Naive B cell (primary cell): ENCODE data around the gene VPS25. TPM values are rescaled to one million over a fixed set of nuclear protein-coding genes. Genes with fewer than 3 reads are reported as not detected.

Experiments
- ATAC-seq, 2 donors: fragments of 150-1000 bp; cut with Tn5 transposase; 2 replicates each; pipeline ENCODE4 v1.10.0; 2021; ENCODE audit warnings: low read depth in 2 of 2, mild to moderate bottlenecking in 2 of 2, moderate library complexity in 2 of 2
- DNase-seq: peaks from one replicate; pipeline ENCODE4 v3.0.0; 2022
- H3K27ac Mint-ChIP-seq, 6 donors: one replicate each; pipeline ENCODE4 v1.8.0; 2020 to 2022; ENCODE audit warnings: mild to moderate bottlenecking in 6 of 6, mixed read lengths in 6 of 6, moderate library complexity in 5 of 6, inconsistent platforms in 2 of 6
- H3K27me3 Mint-ChIP-seq, 3 donors: one replicate each; pipeline ENCODE4 v1.8.0; 2021 to 2022; ENCODE audit warnings: mixed read lengths in 3 of 3, mild to moderate bottlenecking in 1 of 3
- H3K36me3 Mint-ChIP-seq, 2 donors: one replicate each; pipeline ENCODE4 v1.8.0; 2020 to 2022; ENCODE audit warnings: mixed read lengths in 2 of 2, inconsistent platforms in 1 of 2, mild to moderate bottlenecking in 1 of 2
- H3K4me1 Mint-ChIP-seq, 3 donors: one replicate each; pipeline ENCODE4 v1.8.0; 2020 to 2022; ENCODE audit warnings: mixed read lengths in 3 of 3, inconsistent platforms in 1 of 3, mild to moderate bottlenecking in 1 of 3, moderate library complexity in 1 of 3
- H3K4me3 Mint-ChIP-seq, 8 donors: one replicate each; pipeline ENCODE4 v1.8.0; 2020 to 2022; ENCODE audit warnings: mild to moderate bottlenecking in 8 of 8, mixed read lengths in 8 of 8, moderate library complexity in 8 of 8, inconsistent platforms in 2 of 8
- H3K9me3 Mint-ChIP-seq, 7 donors: one replicate each; pipeline ENCODE4 v1.8.0; 2020 to 2022; ENCODE audit warnings: mixed read lengths in 7 of 7, mild to moderate bottlenecking in 5 of 7, inconsistent platforms in 2 of 7, moderate library complexity in 1 of 7
- polyA plus RNA-seq, 6 donors: library from polyadenylated mRNA; unstranded; fragments of 300-500 nt; fragmentation: Illumina TruSeq; gene quantifications; one replicate each; pipeline ENCODE4 v1.2.3, GENCODE V29; 2021; ENCODE audit warnings: low read depth in 6 of 6

Gene VPS25
- polyA plus RNA-seq, 6 donors from 2014 or later: 44.3 to 61.0 (median 56.5) TPM

DNA sequence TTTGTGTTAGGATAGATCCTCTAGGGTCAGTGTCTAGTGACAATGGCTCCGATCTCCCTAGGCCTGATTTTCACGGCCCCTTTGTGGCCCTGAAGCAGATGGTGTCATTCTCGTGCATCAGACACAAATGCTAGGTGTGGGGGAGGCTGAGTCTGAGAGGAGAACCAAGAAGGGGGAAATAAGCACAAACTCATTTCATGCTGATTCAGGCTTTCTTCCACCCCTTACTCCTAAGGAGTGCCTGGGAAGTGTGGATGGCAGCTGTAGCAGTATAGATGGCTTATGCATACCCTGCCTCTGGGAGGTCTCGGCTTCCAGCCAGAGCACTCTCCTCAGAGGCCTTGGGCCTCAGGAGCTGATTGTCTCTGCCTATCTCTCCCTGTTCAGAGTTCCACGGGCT, 5.3 kb downstream of the VPS25 start:
- ATAC-seq (no peak), DNase-seq (no peak)
- no peak overlapping the region for H3K4me3 Mint-ChIP-seq
- no peak overlapping the region for H3K27ac Mint-ChIP-seq
- H3K27me3 Mint-ChIP-seq: peaks cover 14 to 38% (median 30%) of the 10 kb centered on the region in 3 donors
- H3K9me3 Mint-ChIP-seq: peaks cover 0 to 2% (median 0%) of the 10 kb centered on the region in 7 donors
- peaks cover 21 to 41% (median 40%) of the 10 kb centered on the region in 3 donors for H3K4me1 Mint-ChIP-seq
- peaks cover 11 to 25% of the 10 kb centered on the region in 2 donors for H3K36me3 Mint-ChIP-seq

DNA sequence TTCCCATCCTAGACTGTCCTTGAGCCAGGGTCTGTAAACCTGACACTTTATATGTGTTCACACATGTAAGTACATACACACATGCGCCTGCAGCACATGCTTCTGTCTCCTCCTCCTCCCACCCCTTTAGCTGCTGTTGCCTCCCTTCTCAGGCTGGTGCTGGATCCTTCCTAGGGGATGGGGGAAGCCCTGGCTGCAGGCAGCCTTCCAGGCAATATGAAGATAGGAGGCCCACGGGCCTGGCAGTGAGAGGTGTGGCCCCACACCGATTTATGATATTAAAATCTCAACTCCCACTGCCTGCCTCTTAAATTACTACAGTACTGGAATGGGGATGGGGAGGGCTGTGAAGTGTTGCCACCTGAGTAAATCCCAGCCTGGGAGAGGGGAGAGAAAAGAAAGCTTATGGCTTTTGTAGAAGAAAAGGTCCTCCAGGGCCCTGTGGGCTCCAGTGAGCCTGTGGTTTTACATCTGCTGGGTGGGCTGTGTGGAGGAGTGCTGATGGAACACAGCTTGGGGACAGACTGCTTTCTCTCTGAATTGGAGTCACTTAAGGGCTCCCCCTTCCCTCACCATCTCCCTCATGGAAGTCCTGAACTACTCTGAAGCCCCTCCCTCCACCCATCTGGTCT, 6.2 kb downstream of the VPS25 start:
- H3K4me3 Mint-ChIP-seq: peak overlapping the region in 5 of 8 donors; percentile 19 to 76 (median 27)
- H3K9me3 Mint-ChIP-seq: peaks cover 0 to 2% (median 0%) of the 10 kb centered on the region in 7 donors
- H3K36me3 Mint-ChIP-seq: peaks cover 11 to 25% of the 10 kb centered on the region in 2 donors
- peaks cover 14 to 39% (median 38%) of the 10 kb centered on the region in 3 donors for H3K4me1 Mint-ChIP-seq
- DNase-seq (no peak), ATAC-seq (no peak)
- peaks cover 21 to 46% (median 39%) of the 10 kb centered on the region in 3 donors for H3K27me3 Mint-ChIP-seq
- H3K27ac Mint-ChIP-seq: peak overlapping the region in 3 of 6 donors; percentile 44 to 88 (median 51)

DNA sequence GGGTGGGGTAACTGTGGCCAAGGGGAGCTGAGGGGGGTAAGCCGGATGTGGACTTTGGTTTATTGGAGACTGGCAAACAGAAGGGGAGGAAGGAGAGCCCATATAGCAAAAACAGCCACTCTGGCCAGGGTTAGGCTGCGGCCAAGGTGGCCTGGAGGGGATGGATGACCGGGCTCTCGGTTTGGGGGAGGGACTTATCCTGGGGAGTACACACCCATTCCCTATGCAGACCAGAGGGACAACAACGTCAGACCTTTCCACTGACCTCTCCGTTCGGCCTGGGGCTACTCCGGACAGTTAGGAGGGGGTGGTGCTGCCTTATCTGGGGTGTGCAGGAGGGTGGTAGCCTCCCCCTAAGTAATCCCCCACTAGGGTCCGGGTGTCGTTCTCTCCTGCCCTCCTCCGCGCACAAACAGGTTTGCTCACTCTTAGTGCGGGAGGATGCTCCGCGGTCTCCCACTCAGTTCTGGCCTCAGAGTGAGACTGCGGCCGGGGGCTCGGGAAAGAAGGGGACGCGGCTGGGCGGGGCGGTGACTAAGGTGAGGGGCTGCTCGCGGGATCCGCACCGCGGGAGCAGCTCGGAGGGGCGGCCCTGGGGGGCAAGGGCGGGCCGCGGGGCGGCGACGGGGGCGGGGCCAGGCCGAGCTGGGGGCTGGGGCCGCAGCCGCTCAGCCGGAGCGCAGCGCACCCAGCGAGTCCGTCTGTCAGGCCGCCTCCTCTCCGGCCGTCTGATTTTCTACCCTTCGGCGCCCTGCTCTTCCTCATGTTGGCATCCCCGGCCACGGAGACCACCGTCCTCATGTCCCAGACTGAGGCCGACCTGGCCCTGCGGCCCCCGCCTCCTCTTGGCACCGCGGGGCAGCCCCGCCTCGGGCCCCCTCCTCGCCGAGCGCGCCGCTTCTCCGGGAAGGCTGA, 6.9 kb downstream of the VPS25 start, which contains the start of gene WNK4:
WNK4 (plus strand) TSS at position 675 of the 915 bp plus-strand sequence; CDS start at position 764, 89 bp downstream.
- H3K36me3 Mint-ChIP-seq: peaks cover 11 to 25% of the 10 kb centered on the region in 2 donors
- H3K4me1 Mint-ChIP-seq: peaks cover 19 to 44% (median 43%) of the 10 kb centered on the region in 3 donors
- ATAC-seq: peak in 1 of 2 donors; percentile 27
- peaks cover 27 to 54% (median 47%) of the 10 kb centered on the region in 3 donors for H3K27me3 Mint-ChIP-seq
- peak within 1 kb of the TSS in 3 of 6 donors; percentile 44 to 88 (median 51) for H3K27ac Mint-ChIP-seq
- no peak for DNase-seq
- H3K4me3 Mint-ChIP-seq: peak within 1 kb of the TSS; percentile 19 to 83 (median 60)
- peaks cover 0 to 2% (median 0%) of the 10 kb centered on the region in 7 donors for H3K9me3 Mint-ChIP-seq

DNA sequence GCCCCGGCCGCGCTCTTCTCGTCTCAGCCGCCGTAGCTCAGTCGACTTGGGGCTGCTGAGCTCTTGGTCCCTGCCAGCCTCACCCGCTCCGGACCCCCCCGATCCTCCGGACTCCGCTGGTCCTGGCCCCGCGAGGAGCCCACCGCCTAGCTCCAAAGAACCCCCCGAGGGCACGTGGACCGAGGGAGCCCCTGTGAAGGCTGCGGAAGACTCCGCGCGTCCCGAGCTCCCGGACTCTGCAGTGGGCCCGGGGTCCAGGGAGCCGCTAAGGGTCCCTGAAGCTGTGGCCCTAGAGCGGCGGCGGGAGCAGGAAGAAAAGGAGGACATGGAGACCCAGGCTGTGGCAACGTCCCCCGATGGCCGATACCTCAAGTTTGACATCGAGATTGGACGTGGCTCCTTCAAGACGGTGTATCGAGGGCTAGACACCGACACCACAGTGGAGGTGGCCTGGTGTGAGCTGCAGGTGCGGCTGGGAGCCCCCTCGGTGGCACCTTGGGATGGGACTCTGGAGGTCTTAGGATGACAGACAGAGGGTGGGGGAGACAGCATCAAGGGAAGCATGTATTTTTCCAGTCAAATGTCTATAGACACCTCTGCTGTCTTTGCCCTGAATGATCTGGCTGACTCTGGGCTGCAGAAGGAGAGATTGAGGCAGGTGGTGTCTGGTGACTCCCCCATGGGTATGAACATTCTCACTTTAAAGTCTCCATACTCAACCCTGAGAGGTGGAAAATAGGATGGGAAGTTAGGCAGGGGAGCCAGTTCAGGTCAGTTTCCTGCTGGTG, 7.8 kb downstream of the VPS25 start:
- Mint-ChIP-seq H3K36me3 (peaks cover 11 to 31% of the 10 kb centered on the region in 2 donors), H3K4me1 (peaks cover 26 to 44% (median 37%) of the 10 kb centered on the region in 3 donors), H3K27me3 (peaks cover 34 to 62% (median 55%) of the 10 kb centered on the region in 3 donors), H3K4me3 (peak overlapping the region in 7 of 8 donors; percentile 19 to 83 (median 60)), H3K27ac (no peak overlapping the region), H3K9me3 (peaks cover 0 to 4% (median 0%) of the 10 kb centered on the region in 7 donors)
- DNase-seq: no peak
- ATAC-seq: peak in 1 of 2 donors; percentile 34

DNA sequence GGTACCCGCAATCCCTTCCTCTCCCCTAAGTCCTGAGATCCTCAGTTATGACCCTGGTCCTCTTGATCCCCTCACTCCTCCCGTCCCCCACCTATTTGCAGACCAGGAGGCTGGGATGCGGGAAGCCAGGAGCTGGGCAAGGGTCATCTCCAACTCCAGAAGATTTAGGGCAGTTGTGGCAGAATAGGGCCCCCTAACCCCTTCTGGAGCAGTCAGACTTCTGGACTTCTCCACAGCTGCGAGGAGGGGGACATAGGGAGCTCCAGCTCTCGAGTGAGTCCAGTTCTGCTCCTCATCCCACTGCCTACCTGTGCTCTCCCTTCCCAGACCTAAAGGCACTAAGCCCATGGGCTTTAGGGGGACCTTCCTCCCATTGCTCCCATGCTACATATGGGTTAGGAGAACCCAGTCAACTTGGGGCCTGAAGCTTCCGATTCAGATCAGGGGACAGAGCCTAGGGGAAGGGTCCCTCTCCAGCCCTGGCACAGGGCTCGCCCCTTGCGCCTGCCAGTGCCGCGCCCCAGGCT, 8.5 kb downstream of the VPS25 start:
- Mint-ChIP-seq H3K27me3 (peaks cover 39 to 69% (median 60%) of the 10 kb centered on the region in 3 donors), H3K4me1 (peaks cover 26 to 44% (median 37%) of the 10 kb centered on the region in 3 donors), H3K36me3 (peaks cover 11 to 33% of the 10 kb centered on the region in 2 donors), H3K4me3 (peak overlapping the region in 2 of 8 donors; percentile 59 to 83), H3K9me3 (peaks cover 0 to 4% (median 0%) of the 10 kb centered on the region in 7 donors), H3K27ac (no peak overlapping the region)
- ATAC-seq (no peak), DNase-seq (no peak)

DNA sequence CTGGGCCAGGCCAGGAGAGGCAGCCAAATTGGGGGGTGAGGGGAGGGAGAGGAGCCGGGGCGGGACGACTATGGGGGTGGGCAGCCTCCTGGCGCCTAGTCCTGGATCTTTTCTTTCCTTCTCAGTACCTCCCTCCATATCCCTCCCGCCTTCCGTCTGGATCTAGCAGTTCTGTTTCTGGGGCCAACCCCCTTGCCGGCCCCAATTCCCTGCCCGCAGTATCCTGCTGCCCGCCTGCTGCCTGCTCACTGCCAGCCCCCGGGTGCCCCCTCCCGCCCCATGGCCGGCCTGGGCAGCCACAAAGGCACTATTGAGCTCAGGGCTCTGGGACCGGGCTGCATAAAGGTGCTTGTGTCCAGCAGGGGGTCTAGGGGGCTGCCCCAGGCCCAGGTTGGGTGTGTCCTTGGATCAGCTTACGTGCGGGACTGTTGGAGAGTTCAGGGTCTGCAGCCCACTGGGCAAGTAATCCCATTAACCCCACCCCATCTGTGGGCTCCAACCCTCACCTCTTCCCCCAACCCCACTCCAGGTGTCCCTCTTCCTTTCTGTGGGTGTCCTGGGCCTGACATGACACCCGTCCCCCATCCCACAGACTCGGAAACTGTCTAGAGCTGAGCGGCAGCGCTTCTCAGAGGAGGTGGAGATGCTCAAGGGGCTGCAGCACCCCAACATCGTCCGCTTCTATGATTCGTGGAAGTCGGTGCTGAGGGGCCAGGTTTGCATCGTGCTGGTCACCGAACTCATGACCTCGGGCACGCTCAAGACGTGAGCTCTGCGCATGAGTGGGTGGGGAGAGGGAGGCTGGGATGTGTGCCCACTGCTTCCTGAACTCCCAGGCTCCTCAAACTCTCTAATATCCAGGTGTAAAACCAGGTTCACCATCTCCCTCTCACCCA, 9.2 kb downstream of the VPS25 start:
- Mint-ChIP-seq H3K36me3 (peaks cover 11 to 33% of the 10 kb centered on the region in 2 donors), H3K9me3 (peaks cover 0 to 4% (median 0%) of the 10 kb centered on the region in 7 donors), H3K27ac (no peak overlapping the region), H3K4me3 (peak overlapping the region in 3 of 8 donors; percentile 32 to 69 (median 43)), H3K27me3 (peaks cover 46 to 76% (median 68%) of the 10 kb centered on the region in 3 donors), H3K4me1 (peaks cover 26 to 44% (median 37%) of the 10 kb centered on the region in 3 donors)
- ATAC-seq: no peak
- no peak for DNase-seq

DNA sequence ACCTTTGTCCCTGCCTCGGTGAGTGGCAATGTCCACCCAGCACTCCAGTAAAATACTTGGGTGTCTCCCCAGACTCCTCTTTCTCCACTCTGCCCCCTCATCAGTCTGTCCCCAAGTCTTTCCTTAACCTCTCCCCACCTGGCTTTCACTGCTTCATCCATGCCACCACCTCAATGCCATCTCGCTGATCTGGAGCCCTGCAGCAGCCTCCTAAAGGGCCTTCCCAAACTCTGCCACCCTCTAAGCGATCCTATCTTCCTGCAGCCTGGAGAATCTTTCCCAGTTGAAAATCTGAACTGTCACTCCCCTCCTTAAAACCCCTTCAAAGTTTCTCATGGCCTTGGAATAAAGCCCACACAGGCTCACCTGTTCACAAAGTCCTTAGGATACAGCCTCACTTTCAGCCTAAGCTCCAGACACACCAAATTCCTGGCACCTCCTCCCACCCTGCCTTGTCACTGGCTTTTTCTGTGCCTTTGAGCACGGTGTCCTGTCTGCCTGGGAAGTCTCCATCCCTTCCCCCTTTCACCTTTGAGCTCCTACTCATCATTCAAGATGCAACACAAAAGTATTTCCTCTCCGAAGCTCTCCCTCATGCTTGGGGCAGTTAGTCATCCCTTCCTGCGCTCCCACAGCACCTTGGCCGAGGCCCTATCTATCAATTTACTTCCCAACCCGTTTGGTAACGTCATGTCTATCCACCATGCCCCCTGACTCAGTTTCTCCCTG, 10.0 kb downstream of the VPS25 start:
- Mint-ChIP-seq H3K36me3 (peaks cover 11 to 34% of the 10 kb centered on the region in 2 donors), H3K4me3 (peak overlapping the region in 2 of 8 donors; percentile 32 to 43), H3K4me1 (peaks cover 30 to 44% (median 37%) of the 10 kb centered on the region in 3 donors), H3K27me3 (peaks cover 53 to 84% (median 76%) of the 10 kb centered on the region in 3 donors), H3K9me3 (peaks cover 0 to 4% (median 0%) of the 10 kb centered on the region in 7 donors), H3K27ac (peak overlapping the region in 2 of 6 donors; percentile 29 to 64)
- DNase-seq: no peak
- ATAC-seq: no peak

DNA sequence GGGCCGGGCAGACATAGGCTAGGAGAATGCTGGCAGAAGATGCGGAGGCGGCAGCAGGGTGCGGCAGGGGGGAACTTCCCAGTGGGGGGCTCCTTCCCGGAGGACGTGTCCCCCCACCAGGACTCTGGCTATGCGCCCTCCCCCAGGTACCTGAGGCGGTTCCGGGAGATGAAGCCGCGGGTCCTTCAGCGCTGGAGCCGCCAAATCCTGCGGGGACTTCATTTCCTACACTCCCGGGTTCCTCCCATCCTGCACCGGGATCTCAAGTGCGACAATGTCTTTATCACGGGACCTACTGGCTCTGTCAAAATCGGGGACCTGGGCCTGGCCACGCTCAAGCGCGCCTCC, 10.5 kb downstream of the VPS25 start:
- Mint-ChIP-seq H3K27ac (no peak overlapping the region), H3K4me1 (peaks cover 30 to 44% (median 37%) of the 10 kb centered on the region in 3 donors), H3K4me3 (no peak overlapping the region), H3K9me3 (peaks cover 0 to 4% (median 0%) of the 10 kb centered on the region in 7 donors), H3K36me3 (peaks cover 7 to 30% of the 10 kb centered on the region in 2 donors), H3K27me3 (peaks cover 57 to 88% (median 81%) of the 10 kb centered on the region in 3 donors)
- ATAC-seq (no peak), DNase-seq (no peak)

DNA sequence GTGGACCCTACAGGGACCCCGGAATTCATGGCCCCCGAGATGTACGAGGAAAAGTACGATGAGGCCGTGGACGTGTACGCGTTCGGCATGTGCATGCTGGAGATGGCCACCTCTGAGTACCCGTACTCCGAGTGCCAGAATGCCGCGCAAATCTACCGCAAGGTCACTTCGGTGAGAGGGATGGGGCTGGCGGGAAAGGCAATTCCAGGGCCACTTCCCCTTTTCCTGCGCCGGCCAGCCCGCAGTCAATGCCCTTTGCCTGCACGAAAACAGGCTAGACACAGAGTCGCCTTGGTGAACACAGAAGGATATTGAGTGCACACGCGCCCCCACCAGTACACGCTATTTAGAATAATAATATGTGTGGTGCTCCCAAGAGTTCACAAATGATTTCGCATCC, 11.2 kb downstream of the VPS25 start:
- DNase-seq (no peak), ATAC-seq (peak in 1 of 2 donors; percentile 6)
- H3K27me3 Mint-ChIP-seq: peaks cover 61 to 90% (median 86%) of the 10 kb centered on the region in 3 donors
- peaks cover 0 to 4% (median 0%) of the 10 kb centered on the region in 7 donors for H3K9me3 Mint-ChIP-seq
- H3K36me3 Mint-ChIP-seq: peaks cover 4 to 23% of the 10 kb centered on the region in 2 donors
- H3K27ac Mint-ChIP-seq: no peak overlapping the region
- H3K4me3 Mint-ChIP-seq: peak overlapping the region in 5 of 8 donors; percentile 13 to 85 (median 44)
- H3K4me1 Mint-ChIP-seq: peaks cover 30 to 39% (median 35%) of the 10 kb centered on the region in 3 donors

DNA sequence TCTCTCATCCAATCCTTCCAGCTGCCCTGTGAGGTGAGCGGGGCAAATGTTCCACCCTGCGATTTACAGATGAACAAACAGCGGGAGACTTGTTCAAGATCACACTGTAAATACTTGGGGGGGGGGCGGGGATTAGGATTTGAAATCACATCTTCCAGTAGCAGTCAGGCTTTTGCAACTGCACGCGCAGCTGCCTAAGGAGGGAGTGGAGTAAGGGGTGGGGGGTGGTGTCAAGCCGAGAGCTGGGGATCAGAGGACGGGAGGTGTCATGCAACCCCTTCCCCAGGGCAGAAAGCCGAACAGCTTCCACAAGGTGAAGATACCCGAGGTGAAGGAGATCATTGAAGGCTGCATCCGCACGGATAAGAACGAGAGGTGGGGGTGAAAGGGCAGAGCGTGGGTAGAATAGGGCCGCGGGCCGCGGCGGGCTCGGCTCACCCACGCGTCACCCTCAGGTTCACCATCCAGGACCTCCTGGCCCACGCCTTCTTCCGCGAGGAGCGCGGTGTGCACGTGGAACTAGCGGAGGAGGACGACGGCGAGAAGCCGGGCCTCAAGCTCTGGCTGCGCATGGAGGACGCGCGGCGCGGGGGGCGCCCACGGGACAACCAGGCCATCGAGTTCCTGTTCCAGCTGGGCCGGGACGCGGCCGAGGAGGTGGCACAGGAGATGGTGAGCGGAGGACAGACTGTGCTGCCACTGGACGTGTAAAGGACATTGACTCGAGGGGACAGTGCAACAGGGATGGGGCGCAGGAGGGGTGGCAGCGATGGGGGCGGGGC, 11.8 kb downstream of the VPS25 start:
- ATAC-seq (peak; percentile 24 to 30), DNase-seq (no peak)
- peak overlapping the region in 1 of 6 donors; percentile 86 for H3K27ac Mint-ChIP-seq
- peaks cover 0 to 17% of the 10 kb centered on the region in 2 donors for H3K36me3 Mint-ChIP-seq
- H3K9me3 Mint-ChIP-seq: peaks cover 0 to 4% (median 0%) of the 10 kb centered on the region in 7 donors
- H3K27me3 Mint-ChIP-seq: peaks cover 63 to 89% (median 84%) of the 10 kb centered on the region in 3 donors
- H3K4me1 Mint-ChIP-seq: peaks cover 25 to 33% (median 29%) of the 10 kb centered on the region in 3 donors
- H3K4me3 Mint-ChIP-seq: peak overlapping the region in 5 of 8 donors; percentile 16 to 85 (median 44)
